Keratinocyte (primary cell): Measurements from ENCODE around the gene UBE2C. TPM values are rescaled to one million over a fixed set of nuclear protein-coding genes. Genes with fewer than 3 reads are reported as not detected.

Experiments used
- DNase-seq: peaks from one replicate; pipeline ENCODE4 v3.0.0-alpha.2; 2011; ENCODE audit warnings: low read depth, missing footprints, low spot score
- FAIRE-seq: peaks from 2 replicates; lab custom pipeline; 2011; peaks lifted over from hg19 to GRCh38; lab: Jason Lieb, UNC
- H2AFZ ChIP-seq: 2 replicates; pipeline ENCODE4 v1.6.0; 2012; ENCODE audit warnings: low read length, control low read depth, inconsistent platforms; ENCODE audit not compliant: control insufficient read depth
- H3K27ac ChIP-seq: 2 replicates; pipeline ENCODE4 v1.5.1; 2011; ENCODE audit warnings: low read length; ENCODE audit not compliant: control insufficient read depth, insufficient read depth
- H3K27me3 ChIP-seq: 3 replicates; pipeline ENCODE4 v1.6.0; 2011; ENCODE audit warnings: low read length; ENCODE audit not compliant: control insufficient read depth, insufficient read depth; ENCODE audit errors: extremely low read depth
- H3K36me3 ChIP-seq, 2 experiments: 2 replicates in 1 of 2; 3 replicates in 1 of 2; pipeline ENCODE4 v1.5.1; 2011; ENCODE audit warnings: low read length in 2 of 2, mild to moderate bottlenecking in 1 of 2; ENCODE audit not compliant: control insufficient read depth in 2 of 2, insufficient read depth in 2 of 2; ENCODE audit errors: extremely low read depth in 1 of 2
- H3K4me1 ChIP-seq: 3 replicates; pipeline ENCODE4 v1.5.1; 2011; ENCODE audit warnings: low read length; ENCODE audit not compliant: control insufficient read depth, insufficient read depth; ENCODE audit errors: extremely low read depth
- H3K4me2 ChIP-seq: 3 replicates; pipeline ENCODE4 v1.6.0; 2011; ENCODE audit warnings: low read depth, low read length; ENCODE audit not compliant: control insufficient read depth, insufficient read depth; ENCODE audit errors: extremely low read depth
- H3K4me3 ChIP-seq, 3 experiments: fragments of 200-600 bp in 1 of 3; sonication (generic) in 1 of 3; 2 replicates in 2 of 3; 3 replicates in 1 of 3; pipeline ENCODE4 v1.5.1; 2011 to 2016; ENCODE audit warnings: low read length in 3 of 3, mild to moderate bottlenecking in 3 of 3, control low read depth in 2 of 3, inconsistent platforms in 1 of 3, low read depth in 1 of 3, mixed read lengths in 1 of 3, mixed run types in 1 of 3, moderate library complexity in 1 of 3; ENCODE audit not compliant: control insufficient read depth in 2 of 3, insufficient read depth in 2 of 3; ENCODE audit errors: extremely low read depth in 1 of 3
- H3K79me2 ChIP-seq: 2 replicates; pipeline ENCODE4 v1.6.0; 2012; ENCODE audit warnings: low read length; ENCODE audit not compliant: control insufficient read depth, insufficient read depth
- H3K9ac ChIP-seq: 3 replicates; pipeline ENCODE4 v1.6.0; 2011; ENCODE audit warnings: low read length; ENCODE audit not compliant: control insufficient read depth, insufficient read depth; ENCODE audit errors: extremely low read depth
- H3K9me1 ChIP-seq: 3 replicates; pipeline ENCODE4 v1.6.0; 2011; ENCODE audit warnings: low read length; ENCODE audit not compliant: control insufficient read depth, insufficient read depth; ENCODE audit errors: extremely low read depth
- H3K9me3 ChIP-seq: 2 replicates; pipeline ENCODE4 v1.5.1; 2012; ENCODE audit warnings: low read depth, low read length; ENCODE audit not compliant: control insufficient read depth
- H4K20me1 ChIP-seq: 3 replicates; pipeline ENCODE4 v1.6.0; 2011; ENCODE audit warnings: low read length; ENCODE audit not compliant: control insufficient read depth, insufficient read depth; ENCODE audit errors: extremely low read depth
- CTCF ChIP-seq, 3 experiments: IDR thresholded peaks in 1 of 3; conservative IDR thresholded peaks in 1 of 3; optimal IDR thresholded peaks in 1 of 3; 2 replicates in 2 of 3; 3 replicates in 1 of 3; pipeline versions ENCODE3 to v1.5.1; 2011; ENCODE audit warnings: low read length in 3 of 3, mild to moderate bottlenecking in 3 of 3, moderate library complexity in 2 of 3, control low read depth in 1 of 3, inconsistent platforms in 1 of 3; ENCODE audit not compliant: insufficient read depth in 2 of 3; ENCODE audit errors: extremely low read depth in 1 of 3
- EZH2 ChIP-seq: IDR thresholded peaks from one replicate; pipeline ENCODE4 v1.6.1; 2012; ENCODE audit warnings: inconsistent platforms, mild to moderate bottlenecking, low read length, moderate library complexity
- dilution Hi-C: fragments of 300-500 bp; cut with MboI; formaldehyde crosslinking; loops from one replicate; pipeline ENCODE4 v1.7.0; 2020; ENCODE audit warnings: low sequenced_read_pairs; ENCODE audit not compliant: extremely low pct_ligation_motif_present
- polyA plus RNA-seq, 5 experiments: library from polyadenylated mRNA; depleted of rRNA in 3 of 5; stranded (reverse) in 3 of 5; stranded (forward) in 1 of 5; unstranded in 1 of 5; fragments of >200 nt; gene quantifications; 1 replicate in 1 of 5; 2 replicates in 3 of 5; 3 replicates in 1 of 5; pipeline versions ENCODE4 v1.2.1 to v1.2.3, GENCODE V29; 2011 to 2012; ENCODE audit warnings: missing spikeins in 2 of 5, low read depth in 1 of 5, low replicate concordance in 1 of 5

The UBE2C gene
- polyA plus RNA-seq, 1 donor (not counting 4 experiments of a cell fraction or from before 2014, with no cell fraction given) = 46.6 TPM

GRCh38 chr20:45816951-45817350 lies 4.5 kb downstream of the UBE2C start:
- Histone ChIP-seq H3K79me2 (peaks cover 21% of the 10 kb centered on the region), H3K9ac (no peak overlapping the region), H3K4me1 (peaks cover 9% of the 10 kb centered on the region), H3K4me2 (no peak overlapping the region), H2AFZ (no peak overlapping the region), H4K20me1 (peaks cover 6% of the 10 kb centered on the region), H3K27me3 (no peaks in the 10 kb centered on the region), H3K9me3 (no peaks in the 10 kb centered on the region), H3K9me1 (no peaks in the 10 kb centered on the region), H3K36me3 (peaks cover 0 to 10% of the 10 kb centered on the region in 2 experiments), H3K4me3 (no peak overlapping the region), H3K27ac (no peak overlapping the region)
- DNase-seq = no peak
- no peak for FAIRE-seq
- dilution Hi-C loops = no loop called here
- TF ChIP-seq CTCF (optimal IDR thresholded peaks at IDR 0.05 in 1 of 3, IDR thresholded peaks at IDR 0.05 in 1 of 3, conservative IDR thresholded peaks at IDR 0.05 in 1 of 3; ENCODE audit: extremely low read depth in 1 of 3, insufficient read depth in 2 of 3, low read length in 3 of 3) (no peak), EZH2 (no peak)

DNA sequence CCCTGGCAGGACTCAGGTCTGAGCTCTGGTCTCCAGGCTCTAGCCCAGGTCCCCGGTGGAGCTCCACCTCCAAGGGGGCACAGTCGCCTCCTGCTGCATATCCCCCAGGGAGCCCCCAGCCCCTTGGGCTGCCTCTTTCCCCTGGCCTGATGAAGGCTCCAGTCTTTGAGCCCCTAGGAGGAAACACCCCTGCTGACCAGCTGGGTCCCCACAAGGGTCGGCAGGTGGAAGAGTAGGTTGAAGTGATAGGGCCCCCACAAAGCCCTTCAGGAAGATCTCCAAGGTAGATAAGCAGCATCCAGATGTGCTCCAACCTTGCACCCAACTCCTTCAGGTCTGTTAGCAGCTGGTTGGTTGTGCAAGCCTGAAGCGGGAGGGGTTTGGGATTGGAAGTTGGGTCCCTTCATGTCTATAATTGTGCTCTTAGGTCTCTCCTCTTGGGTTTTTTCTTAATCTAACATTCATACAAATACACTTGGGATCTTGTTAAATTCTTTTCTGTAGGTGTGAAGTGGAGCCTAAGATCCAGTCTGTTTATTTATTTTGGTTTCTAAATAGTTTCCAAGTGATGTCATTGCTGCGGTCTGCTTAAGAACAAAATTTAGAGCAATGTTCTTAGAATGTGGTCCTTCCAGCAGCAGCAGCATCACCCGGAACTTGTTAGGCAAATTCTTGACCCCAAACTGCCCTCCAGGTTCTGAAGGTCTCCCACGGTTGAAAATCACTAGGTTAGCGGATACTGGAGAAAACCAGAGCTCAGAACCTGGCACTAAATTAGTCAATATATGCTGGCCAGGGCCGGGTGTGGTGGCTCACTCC lies 5.1 kb downstream of the UBE2C start:
- H3K4me1 ChIP-seq = peaks cover 7% of the 10 kb centered on the region
- H2AFZ ChIP-seq = no peak overlapping the region
- H3K9me3 ChIP-seq = no peaks in the 10 kb centered on the region
- no peak overlapping the region for H3K4me3 ChIP-seq
- no peak for DNase-seq
- TF ChIP-seq CTCF (optimal IDR thresholded peaks at IDR 0.05 in 1 of 3, IDR thresholded peaks at IDR 0.05 in 1 of 3, conservative IDR thresholded peaks at IDR 0.05 in 1 of 3; ENCODE audit: extremely low read depth in 1 of 3, insufficient read depth in 2 of 3, low read length in 3 of 3) (no peak), EZH2 (no peak)
- no peak overlapping the region for H3K4me2 ChIP-seq
- no peaks in the 10 kb centered on the region for H3K9me1 ChIP-seq
- no peaks in the 10 kb centered on the region for H3K27me3 ChIP-seq
- H3K36me3 ChIP-seq = peaks cover 0 to 10% of the 10 kb centered on the region in 2 experiments
- dilution Hi-C loops = no loop called here
- H3K9ac ChIP-seq = no peak overlapping the region
- H4K20me1 ChIP-seq = peaks cover 6% of the 10 kb centered on the region
- peaks cover 20% of the 10 kb centered on the region for H3K79me2 ChIP-seq
- FAIRE-seq = no peak
- H3K27ac ChIP-seq = no peak overlapping the region
